K562 (cell line): ENCODE measurements around the gene BPI. TPM values are rescaled to one million over a fixed set of nuclear protein-coding genes. Genes with fewer than 3 reads are reported as not detected.

Experiments
- ATAC-seq: fragments of 200-7000 bp; cut with Tn5 transposase; 3 replicates; pipeline ENCODE4 v1.9.1; 2020; ENCODE audit warnings: moderate library complexity
- BruUV-seq: library from RNA; stranded (reverse); fragments of 400-500 nt; replicated peaks from 2 replicates; lab custom pipeline; 2021; lab: Mats Ljungman, UMichigan
- CTCF ChIA-PET: fragments of 300-600 bp; formaldehyde crosslinking; extraction: SDS; loops from one replicate; lab custom pipeline; 2021; ENCODE audit warnings: low intra/inter-chr PET ratio; lab: Yijun Ruan, JAX
- POLR2A ChIA-PET: fragments of 300-600, 350-650 bp; sonication (Branson Sonifier 250); formaldehyde crosslinking; extraction: SDS; loops from one replicate; lab custom pipeline; 2021; ENCODE audit warnings: antibody characterized with exemption, inconsistent platforms; lab: Yijun Ruan, JAX
- DNase-seq, 4 experiments: peaks; one replicate each; pipeline versions ENCODE4 v3.0.0 to v3.0.0-alpha.2; 2011 to 2018; ENCODE audit warnings: low spot score in 3 of 4, mixed read lengths in 3 of 4; ENCODE audit errors: extremely low read depth in 1 of 4
- FAIRE-seq: peaks from 2 replicates; lab custom pipeline; 2011; peaks lifted over from hg19 to GRCh38; lab: Jason Lieb, UNC
- H2AFZ ChIP-seq: 2 replicates; pipeline ENCODE4 v1.6.0; 2011; ENCODE audit warnings: low read depth, low read length, control low read depth, inconsistent platforms
- H3K27ac ChIP-seq: fragments of 200-600 bp; 3 replicates; pipeline ENCODE4 v1.8.0; 2011; ENCODE audit warnings: low read depth, mild to moderate bottlenecking, control low read depth, inconsistent platforms, low read length, moderate library complexity, mixed read lengths; ENCODE audit errors: extremely low read depth
- H3K27me3 ChIP-seq, 2 experiments: fragments of 300-600 bp in 1 of 2; 2 replicates in 1 of 2; 3 replicates in 1 of 2; pipeline versions ENCODE4 v1.6.0 to v1.8.0; 2011; ENCODE audit warnings: inconsistent platforms in 2 of 2, low read length in 2 of 2, mild to moderate bottlenecking in 1 of 2, mixed read lengths in 1 of 2, moderate library complexity in 1 of 2; ENCODE audit not compliant: control insufficient read depth in 2 of 2, insufficient read depth in 2 of 2
- H3K36me3 ChIP-seq: fragments of 300-600 bp; 3 replicates; pipeline ENCODE4 v1.8.0; 2011; ENCODE audit warnings: mild to moderate bottlenecking, low read length, inconsistent platforms; ENCODE audit not compliant: control insufficient read depth, insufficient read depth
- H3K4me1 ChIP-seq, 2 experiments: fragments of 200-600 bp in 1 of 2; replicated peaks in 1 of 2; 2 replicates in 1 of 2; 3 replicates in 1 of 2; pipeline versions ENCODE4 v1.5.1 to v1.8.0; 2011; ENCODE audit warnings: inconsistent platforms in 2 of 2, low read length in 2 of 2, mild to moderate bottlenecking in 1 of 2, mixed read lengths in 1 of 2, moderate library complexity in 1 of 2; ENCODE audit not compliant: control insufficient read depth in 2 of 2, insufficient read depth in 2 of 2
- H3K4me2 ChIP-seq: 2 replicates; pipeline ENCODE4 v1.6.1; 2011; ENCODE audit warnings: low read length, control low read depth, inconsistent platforms, mixed read lengths; ENCODE audit not compliant: insufficient read depth
- H3K4me3 ChIP-seq: fragments of 200-600 bp; sonication (generic), shearing (Covaris generic); 2 replicates; pipeline ENCODE4 v1.5.1; 2016; ENCODE audit warnings: control low read depth, inconsistent platforms
- H3K79me2 ChIP-seq: fragments of 200-600 bp; 3 replicates; pipeline ENCODE4 v1.8.0; 2011; ENCODE audit warnings: low read length, inconsistent platforms; ENCODE audit not compliant: control insufficient read depth, insufficient read depth
- H3K9ac ChIP-seq, 2 experiments: 2 replicates each; pipeline versions ENCODE4 v1.6.0 to v1.6.1; 2011; ENCODE audit warnings: low read depth in 2 of 2, low read length in 2 of 2, control low read depth in 1 of 2, inconsistent platforms in 1 of 2, mild to moderate bottlenecking in 1 of 2, mixed read lengths in 1 of 2; ENCODE audit not compliant: insufficient read depth in 1 of 2
- H3K9me1 ChIP-seq: one replicate; pipeline ENCODE4 v1.6.0; 2011; ENCODE audit warnings: inconsistent platforms, mild to moderate bottlenecking, low read length, moderate library complexity; ENCODE audit not compliant: control insufficient read depth, insufficient read depth
- H3K9me3 ChIP-seq: replicated peaks from 2 replicates; pipeline ENCODE4 v1.5.1; 2011; ENCODE audit warnings: low read depth, low read length, inconsistent platforms; ENCODE audit not compliant: control insufficient read depth, insufficient read depth
- H4K20me1 ChIP-seq: replicated peaks from 2 replicates; pipeline ENCODE4 v1.6.1; 2011; ENCODE audit warnings: low read length, inconsistent platforms, mixed read lengths; ENCODE audit not compliant: control insufficient read depth, insufficient read depth
- ASH1L ChIP-seq: fragments of 450-650 bp; IDR thresholded peaks from 2 replicates; pipeline ENCODE4 v1.6.1; 2018; ENCODE audit warnings: borderline replicate concordance, mild to moderate bottlenecking, low read depth; ENCODE audit not compliant: partially characterized antibody
- BHLHE40 ChIP-seq: IDR thresholded peaks from 2 replicates; pipeline ENCODE4 v1.6.1; 2011; ENCODE audit warnings: low read length, improper control_type of control experiment
- RBM39 ChIP-seq: fragments of 200-400 bp; formaldehyde crosslinking; optimal IDR thresholded peaks from 2 replicates; pipeline ENCODE3; 2018; ENCODE audit warnings: low read depth, low read length
- ZNF23 ChIP-seq: fragments of 250-450 bp; sonication (Bioruptor Pico); IDR thresholded peaks from 2 replicates; pipeline ENCODE4 v1.4.0; 2020; ENCODE audit warnings: mild to moderate bottlenecking
- ZNF644 ChIP-seq: fragments of 200-800 bp; sonication (Bioruptor generic); IDR thresholded peaks from 2 replicates; pipeline ENCODE4 v1.6.1; 2016; ENCODE audit warnings: low read depth, missing genetic modification characterization, missing compliant biosample characterization
- ZNF79 ChIP-seq: fragments of 250-450 bp; sonication (Bioruptor Pico); IDR thresholded peaks from 2 replicates; pipeline ENCODE4 v1.4.0; 2020; ENCODE audit warnings: low read depth, mild to moderate bottlenecking, moderate library complexity
- WGBS: fragments of 100-300 bp; shearing (Covaris generic); methylation state at CpG from one replicate; pipeline ENCODE4 v1.1.6; 2016; ENCODE audit warnings: low coverage, mixed read lengths; ENCODE audit not compliant: insufficient coverage; ENCODE audit errors: missing lambda C conversion rate; 5-methylcytosine and 5-hydroxymethylcytosine counted together
- in situ Hi-C: fragments of 300-500 bp; cut with MboI; formaldehyde crosslinking; loops from 4 replicates; pipeline ENCODE4 v1.15.0; 2018; ENCODE audit warnings: inconsistent platforms, mixed read lengths
- intact Hi-C: fragments of 100-400 bp; cut with micrococcal nuclease; formaldehyde crosslinking; loops from 2 replicates; pipeline ENCODE4 v1.14.2; 2022
- polyA plus RNA-seq, 8 experiments: library from polyadenylated mRNA; depleted of rRNA in 4 of 8; stranded (reverse) in 5 of 8; unstranded in 3 of 8; fragments of >200 nt; fragmentation: Nextera tagmentation in 2 of 8; fragmentation: Illumina TruSeq in 1 of 8; extraction: Ambion mirVana in 2 of 8; extraction: Trizol in 1 of 8; gene quantifications; 2 replicates each; pipeline versions ENCODE4 v1.2.1 to v1.2.3, GENCODE V29; 2011 to 2014; ENCODE audit warnings: inconsistent platforms in 1 of 8, missing spikeins in 1 of 8
- total RNA-seq, 7 experiments: library from RNA; depleted of rRNA in 6 of 7; stranded (reverse); fragments of >200 nt in 6 of 7; fragmentation: Illumina TruSeq in 2 of 7; extraction: Trizol in 2 of 7; gene quantifications; 2 replicates each; pipeline versions ENCODE4 v1.2.1 to v1.2.3, GENCODE V29; 2011 to 2021; ENCODE audit warnings: low replicate concordance in 1 of 7

BPI gene
- total and polyA plus RNA-seq, 9 of the 15 experiments (the other 6 are each of a cell fraction or from before 2014, with no cell fraction given): not detected

DNA sequence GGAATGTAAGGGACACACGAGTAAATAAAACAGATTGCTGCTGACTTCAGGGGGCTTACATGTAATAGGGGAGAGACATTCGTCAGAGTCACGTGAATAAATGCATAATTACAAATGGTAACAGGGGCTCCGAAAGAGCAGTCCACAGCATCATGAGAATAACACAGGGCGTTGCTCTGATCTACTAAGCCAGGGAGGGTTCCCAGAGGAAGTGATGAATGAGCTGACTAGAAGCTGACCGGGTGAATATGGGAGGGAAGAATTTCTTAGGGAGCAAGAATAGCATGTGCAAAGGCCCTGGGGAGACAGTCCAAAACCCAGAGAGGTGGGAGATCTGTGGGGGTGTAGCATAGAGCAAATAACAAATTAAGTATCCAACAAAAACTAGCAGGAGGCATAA lies 2.4 kb downstream of the BPI start:
- 0 out of 2 replicates have a peak, but pooled peaks cover 6% of the 10 kb centered on the region for H3K9me3 ChIP-seq
- peaks cover 15 to 32% of the 10 kb centered on the region in 2 experiments for H3K27me3 ChIP-seq
- no peak overlapping the region for H3K4me3 ChIP-seq
- 3% methylated on average over 5 of the region's 6 CpGs for WGBS
- in situ Hi-C loops (no loop called here), intact Hi-C loops (no loop called here)
- no TSS peak for BruUV-seq
- H3K4me2 ChIP-seq: no peak overlapping the region
- TF ChIP-seq ZNF23 (CRISPR knock-in tag) (no peak), BHLHE40 (no peak), ZNF644 (tag) (no peak), ZNF79 (CRISPR knock-in tag) (no peak), ASH1L (no peak), RBM39 (no peak)
- POLR2A ChIA-PET: interaction anchor here (0.6 to 0.8 kb wide), 2 partner anchors 217 to 1165 kb away, joined by 3 read pairs; no protein-coding TSS in a partner anchor
- peaks cover 0 to 6% of the 10 kb centered on the region in 2 experiments; a peak in 1 of 5 replicates for H3K4me1 ChIP-seq
- H3K79me2 ChIP-seq: no peaks in the 10 kb centered on the region
- no peaks in the 10 kb centered on the region for H4K20me1 ChIP-seq
- no peak overlapping the region for H3K9ac ChIP-seq
- H3K9me1 ChIP-seq: no peaks in the 10 kb centered on the region
- H3K27ac ChIP-seq: no peak overlapping the region
- CTCF ChIA-PET: interaction anchor here (0.5 kb wide), 1 partner anchor 10 kb away, joined by 3 read pairs; no protein-coding TSS in a partner anchor
- ATAC-seq: no peak
- DNase-seq: no peak
- H2AFZ ChIP-seq: no peak overlapping the region
- no peak for FAIRE-seq
- no peaks in the 10 kb centered on the region for H3K36me3 ChIP-seq
